Measurements from ENCODE around the gene FAM219A.
"Not testable (repeated sequence)": the region's sequence is repeated elsewhere in the genome, so short reads cannot be mapped to it uniquely, and the experiment has no call there.

The FAM219A gene

DNA sequence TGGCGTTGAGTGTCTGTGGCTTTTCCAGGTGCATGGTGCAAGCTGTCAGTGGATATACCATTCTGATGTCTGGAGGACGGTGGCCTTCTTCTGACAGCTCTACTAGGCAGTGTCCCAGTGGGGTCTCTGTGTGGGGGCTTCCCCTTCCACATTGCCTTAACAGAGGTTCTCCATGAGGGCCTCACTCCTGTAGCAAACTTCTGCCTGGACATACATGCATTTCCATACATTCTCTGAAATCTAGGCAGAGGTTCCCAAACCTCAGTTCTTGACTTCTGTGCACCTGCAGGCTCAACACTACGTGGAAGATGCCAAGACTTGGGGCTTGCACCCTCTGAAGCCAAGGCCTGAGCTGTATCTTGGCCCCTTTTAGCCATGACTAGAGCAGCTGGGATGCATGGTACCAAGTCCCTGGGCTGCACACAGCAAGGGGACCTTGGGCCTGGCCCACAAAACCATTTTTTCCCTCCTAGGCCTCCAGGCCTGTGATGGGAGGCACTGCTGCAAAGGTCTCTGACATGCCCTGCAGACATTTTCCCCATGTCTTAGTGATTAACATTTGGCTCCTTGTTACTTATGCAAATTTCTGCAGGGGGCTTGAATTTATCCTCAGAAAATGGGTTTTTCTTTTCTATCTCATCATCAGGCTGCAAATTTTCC lies 90.5 kb downstream of the FAM219A start:
- H3K4me3 ChIP-seq (ENCODE audit: low read depth, low read length); H3K27ac ChIP-seq (ENCODE audit: low read depth, low read length); H3K27me3 ChIP-seq (ENCODE audit: control insufficient read depth, insufficient read depth, low read length); H3K9ac ChIP-seq (ENCODE audit: low read length): not testable (repeated sequence)
- H3K9me3 ChIP-seq (ENCODE audit: control insufficient read depth, insufficient read depth, low read depth, low read length), result peaks cover 23% of the 10 kb centered on the region
- H3K36me3 ChIP-seq (ENCODE audit: control insufficient read depth, insufficient read depth, low read length), result peaks cover 25% of the 10 kb centered on the region
- H3K4me1 ChIP-seq (ENCODE audit: control insufficient read depth, insufficient read depth, low read length), result peaks cover 20% of the 10 kb centered on the region

- Histone ChIP-seq H3K9me3 (ENCODE audit: control insufficient read depth, insufficient read depth, low read depth, low read length) (peaks cover 23% of the 10 kb centered on the region), H3K27ac (ENCODE audit: low read depth, low read length) (no peak overlapping the region), H3K9ac (ENCODE audit: low read length) (no peak overlapping the region), H3K36me3 (ENCODE audit: control insufficient read depth, insufficient read depth, low read length) (peaks cover 17% of the 10 kb centered on the region), H3K4me1 (ENCODE audit: control insufficient read depth, insufficient read depth, low read length) (peaks cover 25% of the 10 kb centered on the region), H3K4me3 (ENCODE audit: low read depth, low read length) (no peak overlapping the region), H3K27me3 (ENCODE audit: control insufficient read depth, insufficient read depth, low read length) (no peaks in the 10 kb centered on the region)
These were observed 92.0 kb downstream of the FAM219A start for GRCh38 chr9:34366365-34366764.

GRCh38 chr9:34365282-34365681 lies 93.1 kb downstream of the FAM219A start:
- Histone ChIP-seq H3K9me3 (ENCODE audit: control insufficient read depth, insufficient read depth, low read depth, low read length) (peaks cover 23% of the 10 kb centered on the region), H3K4me3 (ENCODE audit: low read depth, low read length) (no peak overlapping the region), H3K9ac (ENCODE audit: low read length) (no peak overlapping the region), H3K27me3 (ENCODE audit: control insufficient read depth, insufficient read depth, low read length) (no peaks in the 10 kb centered on the region), H3K27ac (ENCODE audit: low read depth, low read length) (no peak overlapping the region), H3K36me3 (ENCODE audit: control insufficient read depth, insufficient read depth, low read length) (peaks cover 7% of the 10 kb centered on the region; the same call in 1 of the 2 replicates), H3K4me1 (ENCODE audit: control insufficient read depth, insufficient read depth, low read length) (peaks cover 25% of the 10 kb centered on the region)

- H3K9ac ChIP-seq (ENCODE audit: low read length), result peak overlapping the region; percentile 31
These were observed 94.6 kb downstream of the FAM219A start for GRCh38 chr9:34363619-34364351.

DNA sequence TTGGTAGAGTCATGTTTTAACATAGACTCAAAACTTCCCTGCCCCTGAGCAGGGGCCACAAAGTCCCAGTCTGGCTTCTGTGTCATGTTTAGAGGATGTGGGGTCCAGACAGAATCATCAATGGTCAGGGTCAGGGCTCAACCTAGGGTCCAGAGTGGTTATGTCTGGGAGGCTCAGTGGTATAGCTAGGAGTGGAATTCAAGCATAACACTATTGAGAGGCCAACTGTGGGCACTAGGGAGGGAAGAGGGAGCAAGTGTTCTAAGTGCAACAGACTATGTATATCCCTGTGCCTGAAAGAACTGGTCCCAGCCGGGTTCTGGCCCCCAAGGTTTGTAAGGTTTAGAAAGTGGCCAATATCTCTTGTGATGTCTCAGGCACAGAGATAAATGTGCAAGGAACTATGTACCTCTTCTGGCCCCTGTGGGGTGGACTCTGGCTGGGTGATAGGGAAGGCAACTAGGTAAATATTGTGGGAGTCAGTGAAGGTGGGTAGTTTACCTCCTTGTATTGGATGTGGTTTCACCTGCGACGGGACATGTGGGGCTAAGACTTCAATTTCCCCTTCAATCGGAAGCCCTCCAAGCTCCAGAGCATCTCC lies 95.7 kb downstream of the FAM219A start:
- Histone ChIP-seq H3K9ac (ENCODE audit: low read length) (no peak overlapping the region), H3K36me3 (ENCODE audit: control insufficient read depth, insufficient read depth, low read length) (no peaks in the 10 kb centered on the region), H3K27ac (ENCODE audit: low read depth, low read length) (no peak overlapping the region), H3K27me3 (ENCODE audit: control insufficient read depth, insufficient read depth, low read length) (no peaks in the 10 kb centered on the region), H3K4me1 (ENCODE audit: control insufficient read depth, insufficient read depth, low read length) (peaks cover 25% of the 10 kb centered on the region), H3K4me3 (ENCODE audit: low read depth, low read length) (no peak overlapping the region), H3K9me3 (ENCODE audit: control insufficient read depth, insufficient read depth, low read depth, low read length) (peaks cover 14% of the 10 kb centered on the region)

More at GRCh38 chr9:34363619-34364351, 94.6 kb downstream of the FAM219A start:
- no peaks in the 10 kb centered on the region for H3K36me3 ChIP-seq (ENCODE audit: control insufficient read depth, insufficient read depth, low read length)
- H3K27ac ChIP-seq (ENCODE audit: low read depth, low read length), result no peak overlapping the region; the same call in 1 of the 2 replicates
- H3K4me3 ChIP-seq (ENCODE audit: low read depth, low read length), result peak overlapping the region; percentile 45
- H3K4me1 ChIP-seq (ENCODE audit: control insufficient read depth, insufficient read depth, low read length), result peaks cover 25% of the 10 kb centered on the region
- H3K9me3 ChIP-seq (ENCODE audit: control insufficient read depth, insufficient read depth, low read depth, low read length), result peaks cover 21% of the 10 kb centered on the region
- no peaks in the 10 kb centered on the region for H3K27me3 ChIP-seq (ENCODE audit: control insufficient read depth, insufficient read depth, low read length)

- H3K4me1 ChIP-seq (ENCODE audit: control insufficient read depth, insufficient read depth, low read length); H3K36me3 ChIP-seq (ENCODE audit: control insufficient read depth, insufficient read depth, low read length); H3K9ac ChIP-seq (ENCODE audit: low read length); H3K4me3 ChIP-seq (ENCODE audit: low read depth, low read length); H3K27ac ChIP-seq (ENCODE audit: low read depth, low read length); H3K27me3 ChIP-seq (ENCODE audit: control insufficient read depth, insufficient read depth, low read length): not testable (repeated sequence)
- H3K9me3 ChIP-seq (ENCODE audit: control insufficient read depth, insufficient read depth, low read depth, low read length), result peaks cover 14% of the 10 kb centered on the region; the same call in 1 of the 2 replicates
These were observed 105.4 kb downstream of the FAM219A start for GRCh38 chr9:34352957-34353356.

- not testable (repeated sequence) for H3K36me3 ChIP-seq (ENCODE audit: control insufficient read depth, insufficient read depth, low read length); H3K9ac ChIP-seq (ENCODE audit: low read length); H3K4me1 ChIP-seq (ENCODE audit: control insufficient read depth, insufficient read depth, low read length); H3K27me3 ChIP-seq (ENCODE audit: control insufficient read depth, insufficient read depth, low read length); H3K4me3 ChIP-seq (ENCODE audit: low read depth, low read length); H3K27ac ChIP-seq (ENCODE audit: low read depth, low read length)
- H3K9me3 ChIP-seq (ENCODE audit: control insufficient read depth, insufficient read depth, low read depth, low read length), result peaks cover 11% of the 10 kb centered on the region; the same call in 1 of the 2 replicates
These were observed 106.2 kb downstream of the FAM219A start for GRCh38 chr9:34352122-34352652.

DNA sequence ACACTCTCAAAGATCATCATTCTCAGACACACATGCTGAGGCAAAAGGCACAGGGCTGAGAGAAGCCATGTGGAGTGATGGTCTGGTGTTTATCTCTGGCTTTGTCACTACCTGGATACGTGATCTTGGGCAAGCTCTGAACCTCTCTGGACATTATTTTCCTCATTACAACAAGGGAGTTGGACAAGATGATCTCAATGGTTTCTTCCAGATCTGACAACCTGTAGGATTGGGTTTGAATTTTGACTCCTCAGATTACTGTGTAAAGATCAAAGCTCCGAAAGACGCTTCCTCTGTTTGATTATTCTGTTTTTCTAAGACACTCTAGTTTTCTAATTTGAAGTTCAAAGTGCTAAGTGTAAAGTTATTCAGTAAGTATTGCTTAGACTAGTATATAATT lies 109.0 kb downstream of the FAM219A start:
- Histone ChIP-seq H3K4me1 (ENCODE audit: control insufficient read depth, insufficient read depth, low read length) (no peaks in the 10 kb centered on the region), H3K27me3 (ENCODE audit: control insufficient read depth, insufficient read depth, low read length) (no peaks in the 10 kb centered on the region), H3K9ac (ENCODE audit: low read length) (no peak overlapping the region), H3K27ac (ENCODE audit: low read depth, low read length) (no peak overlapping the region), H3K9me3 (ENCODE audit: control insufficient read depth, insufficient read depth, low read depth, low read length) (no peaks in the 10 kb centered on the region), H3K36me3 (ENCODE audit: control insufficient read depth, insufficient read depth, low read length) (no peaks in the 10 kb centered on the region), H3K4me3 (ENCODE audit: low read depth, low read length) (no peak overlapping the region)
